Mesodermal cell (in vitro differentiated cells): ENCODE results near the gene CLMP.

Source experiments
- H3K27ac ChIP-seq: 2 replicates; pipeline ENCODE4 v1.7.0; 2013; ENCODE audit warnings: mild to moderate bottlenecking, low read depth, low read length, moderate library complexity; ENCODE audit not compliant: severe bottlenecking
- H3K36me3 ChIP-seq: 2 replicates; pipeline ENCODE4 v1.7.1; 2013; ENCODE audit warnings: mild to moderate bottlenecking, low read length, moderate library complexity; ENCODE audit not compliant: control insufficient read depth, insufficient read depth
- H3K4me1 ChIP-seq: one replicate; pipeline ENCODE4 v1.7.1; 2013; ENCODE audit warnings: mild to moderate bottlenecking, low read length; ENCODE audit not compliant: insufficient read depth, control insufficient read depth, poor library complexity, severe bottlenecking
- H3K4me3 ChIP-seq: 2 replicates; pipeline ENCODE4 v1.7.0; 2013; ENCODE audit warnings: low read length, control low read depth, mild to moderate bottlenecking; ENCODE audit not compliant: insufficient read depth, poor library complexity, severe bottlenecking; ENCODE audit errors: extremely low read depth
- H3K9me3 ChIP-seq: 2 replicates; pipeline ENCODE4 v1.7.1; 2013; ENCODE audit warnings: mild to moderate bottlenecking, low read length, moderate library complexity; ENCODE audit not compliant: control insufficient read depth
- WGBS, 2 experiments: methylation state at CpG; one replicate each; pipeline ENCODE4 v1.1.5; 2013; ENCODE audit warnings: missing lambda C conversion rate in 2 of 2; ENCODE audit not compliant: insufficient coverage in 2 of 2; 5-methylcytosine and 5-hydroxymethylcytosine counted together

Gene CLMP

GRCh38 chr11:123203934-123204333 lies 8.9 kb upstream of the CLMP start:
- no peak overlapping the region for H3K27ac ChIP-seq
- H3K9me3 ChIP-seq: no peaks in the 10 kb centered on the region
- H3K36me3 ChIP-seq: no peaks in the 10 kb centered on the region
- peaks cover 27% of the 10 kb centered on the region for H3K4me1 ChIP-seq
- 100% methylated on average over 1 of the region's 6 CpGs; no CpG with 5 or more reads in 1 of the 2 experiments for WGBS, 2 experiments
- no peak overlapping the region for H3K4me3 ChIP-seq

GRCh38 chr11:123203471-123203870 lies 8.4 kb upstream of the CLMP start:
- peaks cover 27% of the 10 kb centered on the region for H3K4me1 ChIP-seq
- no peak overlapping the region for H3K4me3 ChIP-seq
- H3K36me3 ChIP-seq: no peaks in the 10 kb centered on the region
- no peak overlapping the region for H3K27ac ChIP-seq
- WGBS, 2 experiments: 68 to 86% methylated on average over 1 to 2 of the region's 4 CpGs
- H3K9me3 ChIP-seq: no peaks in the 10 kb centered on the region

GRCh38 chr11:123202155-123203151 lies 7.4 kb upstream of the CLMP start:
- Histone ChIP-seq H3K4me3 (no peak overlapping the region), H3K9me3 (no peaks in the 10 kb centered on the region), H3K27ac (peak overlapping the region; percentile 43), H3K36me3 (no peaks in the 10 kb centered on the region), H3K4me1 (peaks cover 33% of the 10 kb centered on the region)
- 77 to 80% methylated on average over 4 to 7 of the region's 10 CpGs for whole genome bisulfite sequencing, 2 experiments

GRCh38 chr11:123200264-123200663 lies 5.2 kb upstream of the CLMP start:
- WGBS, 2 experiments: 89 to 100% methylated on average over 2 to 3 of the region's 4 CpGs
- Histone ChIP-seq H3K9me3 (no peaks in the 10 kb centered on the region), H3K27ac (no peak overlapping the region), H3K4me1 (peaks cover 41% of the 10 kb centered on the region), H3K4me3 (no peak overlapping the region), H3K36me3 (no peaks in the 10 kb centered on the region)

GRCh38 chr11:123197711-123198110 lies 2.7 kb upstream of the CLMP start:
- H3K4me3 ChIP-seq: no peak overlapping the region
- no peaks in the 10 kb centered on the region for H3K9me3 ChIP-seq
- WGBS, 2 experiments: 77 to 87% methylated on average over 3 of the region's 4 CpGs
- peak overlapping the region; percentile 16 for H3K27ac ChIP-seq
- peaks cover 38% of the 10 kb centered on the region for H3K4me1 ChIP-seq
- H3K36me3 ChIP-seq: no peaks in the 10 kb centered on the region

- peak overlapping the region; percentile 46 for H3K4me3 ChIP-seq
- H3K36me3 ChIP-seq: no peaks in the 10 kb centered on the region
- WGBS, 2 experiments: 15% methylated on average over 32 to 33 of the region's 34 CpGs
- peak overlapping the region; percentile 45 for H3K27ac ChIP-seq
- no peaks in the 10 kb centered on the region for H3K9me3 ChIP-seq
- H3K4me1 ChIP-seq: peaks cover 25% of the 10 kb centered on the region
Observed at GRCh38 chr11:123196060-123196714, 1.1 kb upstream of the CLMP start.

- Histone ChIP-seq H3K27ac (peak overlapping the region; percentile 64), H3K4me1 (peaks cover 25% of the 10 kb centered on the region), H3K4me3 (peak overlapping the region; percentile 46), H3K9me3 (no peaks in the 10 kb centered on the region), H3K36me3 (no peaks in the 10 kb centered on the region)
- WGBS, 2 experiments: 2% methylated on average over 40 to 45 of the region's 54 CpGs
Observed at GRCh38 chr11:123194337-123195187, 486 bp downstream of the CLMP start.

- Histone ChIP-seq H3K4me3 (peak overlapping the region; percentile 46), H3K36me3 (no peaks in the 10 kb centered on the region), H3K4me1 (peaks cover 32% of the 10 kb centered on the region), H3K9me3 (no peaks in the 10 kb centered on the region), H3K27ac (no peak overlapping the region)
- 32 to 37% methylated on average over 3 to 4 of the region's 4 CpGs for WGBS, 2 experiments
Observed at GRCh38 chr11:123193742-123194141, 1.3 kb downstream of the CLMP start.

GRCh38 chr11:123191939-123192338 lies 3.1 kb downstream of the CLMP start:
- Histone ChIP-seq H3K27ac (no peak overlapping the region), H3K36me3 (no peaks in the 10 kb centered on the region), H3K9me3 (no peaks in the 10 kb centered on the region), H3K4me1 (peaks cover 26% of the 10 kb centered on the region), H3K4me3 (no peak overlapping the region)
- 83% methylated on average over 2 of the region's 2 CpGs; no CpG with 5 or more reads in 1 of the 2 experiments for WGBS, 2 experiments

- Histone ChIP-seq H3K4me3 (no peak overlapping the region), H3K4me1 (peaks cover 18% of the 10 kb centered on the region), H3K36me3 (no peaks in the 10 kb centered on the region), H3K9me3 (no peaks in the 10 kb centered on the region), H3K27ac (no peak overlapping the region)
- whole genome bisulfite sequencing, 2 experiments: 92 to 100% methylated on average over 2 of the region's 3 CpGs
Observed at GRCh38 chr11:123190518-123190917, 4.5 kb downstream of the CLMP start.
